ENCODE measurements around the gene LTC4S. TPM values are rescaled to one million over a fixed set of nuclear protein-coding genes. Genes with fewer than 3 reads are reported as not detected.

The LTC4S gene
- total and polyA plus RNA-seq, 9 of the 15 experiments (the other 6 are each of a cell fraction or from before 2014, with no cell fraction given): 0.17 to 0.77 (median 0.75) TPM; not detected in 6

DNA sequence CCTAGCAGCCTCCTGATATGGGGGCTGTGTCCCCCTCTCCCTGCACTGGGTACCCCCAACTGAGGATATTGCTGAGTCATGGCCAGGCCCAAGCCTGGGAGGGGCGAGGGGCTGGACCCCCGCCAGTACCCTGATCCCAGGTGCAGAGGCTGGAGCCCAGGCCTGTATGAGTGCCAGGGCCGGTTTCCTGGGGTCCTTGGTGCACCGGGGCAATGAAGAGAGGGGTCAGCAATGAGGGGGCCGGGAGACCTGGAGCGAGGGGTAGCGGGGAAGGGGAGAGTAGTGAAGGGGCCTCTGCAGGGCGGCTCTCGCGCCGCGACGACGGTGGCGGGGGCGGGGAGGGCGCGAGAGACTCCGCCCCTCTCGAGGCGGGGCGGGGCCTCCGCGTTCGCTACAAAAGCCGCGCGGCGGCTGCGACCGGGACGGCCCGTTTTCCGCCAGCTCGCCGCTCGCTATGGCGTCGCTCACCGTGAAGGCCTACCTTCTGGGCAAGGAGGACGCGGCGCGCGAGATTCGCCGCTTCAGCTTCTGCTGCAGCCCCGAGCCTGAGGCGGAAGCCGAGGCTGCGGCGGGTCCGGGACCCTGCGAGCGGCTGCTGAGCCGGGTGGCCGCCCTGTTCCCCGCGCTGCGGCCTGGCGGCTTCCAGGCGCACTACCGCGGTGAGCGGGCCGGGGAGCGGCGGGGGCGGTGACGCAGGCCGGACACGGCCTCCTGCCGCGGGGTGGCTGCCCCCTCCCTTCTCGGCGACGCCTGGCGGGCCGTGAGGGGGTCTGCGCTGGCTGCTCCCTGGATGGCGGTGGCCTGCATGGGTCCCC, 26.9 kb downstream of the LTC4S start, which contains the start of gene SQSTM1 (continued):
- TF ChIP-seq, protein P1, sequence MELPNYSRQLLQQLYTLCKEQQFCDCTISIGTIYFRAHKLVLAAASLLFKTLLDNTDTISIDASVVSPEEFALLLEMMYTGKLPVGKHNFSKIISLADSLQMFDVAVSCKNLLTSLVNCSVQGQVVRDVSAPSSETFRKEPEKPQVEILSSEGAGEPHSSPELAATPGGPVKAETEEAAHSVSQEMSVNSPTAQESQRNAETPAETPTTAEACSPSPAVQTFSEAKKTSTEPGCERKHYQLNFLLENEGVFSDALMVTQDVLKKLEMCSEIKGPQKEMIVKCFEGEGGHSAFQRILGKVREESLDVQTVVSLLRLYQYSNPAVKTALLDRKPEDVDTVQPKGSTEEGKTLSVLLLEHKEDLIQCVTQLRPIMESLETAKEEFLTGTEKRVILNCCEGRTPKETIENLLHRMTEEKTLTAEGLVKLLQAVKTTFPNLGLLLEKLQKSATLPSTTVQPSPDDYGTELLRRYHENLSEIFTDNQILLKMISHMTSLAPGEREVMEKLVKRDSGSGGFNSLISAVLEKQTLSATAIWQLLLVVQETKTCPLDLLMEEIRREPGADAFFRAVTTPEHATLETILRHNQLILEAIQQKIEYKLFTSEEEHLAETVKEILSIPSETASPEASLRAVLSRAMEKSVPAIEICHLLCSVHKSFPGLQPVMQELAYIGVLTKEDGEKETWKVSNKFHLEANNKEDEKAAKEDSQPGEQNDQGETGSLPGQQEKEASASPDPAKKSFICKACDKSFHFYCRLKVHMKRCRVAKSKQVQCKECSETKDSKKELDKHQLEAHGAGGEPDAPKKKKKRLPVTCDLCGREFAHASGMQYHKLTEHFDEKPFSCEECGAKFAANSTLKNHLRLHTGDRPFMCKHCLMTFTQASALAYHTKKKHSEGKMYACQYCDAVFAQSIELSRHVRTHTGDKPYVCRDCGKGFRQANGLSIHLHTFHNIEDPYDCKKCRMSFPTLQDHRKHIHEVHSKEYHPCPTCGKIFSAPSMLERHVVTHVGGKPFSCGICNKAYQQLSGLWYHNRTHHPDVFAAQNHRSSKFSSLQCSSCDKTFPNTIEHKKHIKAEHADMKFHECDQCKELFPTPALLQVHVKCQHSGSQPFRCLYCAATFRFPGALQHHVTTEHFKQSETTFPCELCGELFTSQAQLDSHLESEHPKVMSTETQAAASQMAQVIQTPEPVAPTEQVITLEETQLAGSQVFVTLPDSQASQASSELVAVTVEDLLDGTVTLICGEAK (IDR thresholded peaks at IDR 0.05): no peak
- TF ChIP-seq, protein P1 (CRISPR knock-in tag; IDR thresholded peaks at IDR 0.05): no peak
- TF ChIP-seq E4F1 (CRISPR knock-in tag; IDR thresholded peaks at IDR 0.05; ENCODE audit: borderline replicate concordance) (no peak), MAFK (IDR thresholded peaks at IDR 0.05; ENCODE audit: low read length) (peak; percentile 85), NCOA1 (IDR thresholded peaks at IDR 0.05; ENCODE audit: low read depth) (no peak), RNF2 (IDR thresholded peaks at IDR 0.05) (no peak; the same call in 1 of the 2 replicates), NR1H2 (CRISPR knock-in tag; IDR thresholded peaks at IDR 0.05) (0 out of 2 replicates have a peak, but pooled peaks have one; percentile 42), CLOCK (CRISPR knock-in tag; IDR thresholded peaks at IDR 0.05; ENCODE audit: borderline replicate concordance) (no peak), GATA2 (CRISPR knock-in tag; IDR thresholded peaks at IDR 0.05) (no peak)
- TF ChIP-seq, protein P2, sequence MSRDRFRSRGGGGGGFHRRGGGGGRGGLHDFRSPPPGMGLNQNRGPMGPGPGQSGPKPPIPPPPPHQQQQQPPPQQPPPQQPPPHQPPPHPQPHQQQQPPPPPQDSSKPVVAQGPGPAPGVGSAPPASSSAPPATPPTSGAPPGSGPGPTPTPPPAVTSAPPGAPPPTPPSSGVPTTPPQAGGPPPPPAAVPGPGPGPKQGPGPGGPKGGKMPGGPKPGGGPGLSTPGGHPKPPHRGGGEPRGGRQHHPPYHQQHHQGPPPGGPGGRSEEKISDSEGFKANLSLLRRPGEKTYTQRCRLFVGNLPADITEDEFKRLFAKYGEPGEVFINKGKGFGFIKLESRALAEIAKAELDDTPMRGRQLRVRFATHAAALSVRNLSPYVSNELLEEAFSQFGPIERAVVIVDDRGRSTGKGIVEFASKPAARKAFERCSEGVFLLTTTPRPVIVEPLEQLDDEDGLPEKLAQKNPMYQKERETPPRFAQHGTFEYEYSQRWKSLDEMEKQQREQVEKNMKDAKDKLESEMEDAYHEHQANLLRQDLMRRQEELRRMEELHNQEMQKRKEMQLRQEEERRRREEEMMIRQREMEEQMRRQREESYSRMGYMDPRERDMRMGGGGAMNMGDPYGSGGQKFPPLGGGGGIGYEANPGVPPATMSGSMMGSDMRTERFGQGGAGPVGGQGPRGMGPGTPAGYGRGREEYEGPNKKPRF (IDR thresholded peaks at IDR 0.05; ENCODE audit: low read depth, low read length): no peak

Data from K562 (cell line).